ENCODE data around the gene ZFAND2A. TPM values are rescaled to one million over a fixed set of nuclear protein-coding genes. Genes with fewer than 3 reads are reported as not detected.

Gene ZFAND2A
- polyA plus RNA-seq, 3 donors: 30.6 to 126 (median 35.1) TPM

DNA sequence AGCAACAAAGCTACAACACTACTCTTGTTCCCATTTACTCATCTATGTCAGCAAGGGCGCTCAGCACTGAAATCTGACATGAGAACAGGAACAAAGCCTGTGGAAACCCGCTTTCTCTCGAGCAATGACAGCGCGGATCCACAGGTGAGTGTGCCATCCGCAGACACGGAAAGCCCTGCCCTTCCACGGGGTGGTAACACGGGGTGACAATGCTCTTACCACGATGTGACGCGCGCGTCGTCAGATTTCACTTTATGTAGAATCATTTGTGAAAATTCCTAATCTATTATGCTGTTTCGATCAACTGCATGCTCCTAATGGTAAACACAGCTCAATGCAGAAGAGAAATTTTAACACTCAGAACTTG is 34.4 kb downstream of the ZFAND2A start:
- peaks cover 6% of the 10 kb centered on the region for H3K4me1 Mint-ChIP-seq
- H3K4me2 ChIP-seq (replicated peaks; ENCODE audit: extremely low read depth, low read length, poor library complexity, severe bottlenecking): no peak overlapping the region
- H3K27ac Mint-ChIP-seq: no peak overlapping the region
- no peak for TF ChIP-seq CTCF (IDR thresholded peaks at IDR 0.05)
- no peaks in the 10 kb centered on the region for H3K79me2 ChIP-seq (ENCODE audit: insufficient read depth, low read length)
- no peak overlapping the region for H2AFZ ChIP-seq (ENCODE audit: insufficient read depth, low read depth, low read length, poor library complexity, severe bottlenecking)
- H3K9me3 Mint-ChIP-seq: no peaks in the 10 kb centered on the region
- DNase-seq: no peak
- peaks cover 0 to 4% of the 10 kb centered on the region in 2 donors for H3K4me1 ChIP-seq (ENCODE audit: control insufficient read depth in 1 of 2, insufficient read depth in 2 of 2, low read length in 2 of 2)
- H3K27me3 ChIP-seq (ENCODE audit: control insufficient read depth in 2 of 2, insufficient read depth in 2 of 2, low read length in 2 of 2): no peaks in the 10 kb centered on the region
- H3K27ac ChIP-seq (ENCODE audit: low read depth in 1 of 2, low read length in 2 of 2): no peak overlapping the region
- WGBS (ENCODE audit: insufficient coverage): 98% methylated on average over 6 of the region's 16 CpGs
- H3K36me3 ChIP-seq (replicated peaks in 1 of 2; ENCODE audit: control insufficient read depth in 1 of 2, insufficient read depth in 2 of 2, low read length in 2 of 2): no peaks in the 10 kb centered on the region
- H3K36me3 Mint-ChIP-seq: no peaks in the 10 kb centered on the region
- no peak overlapping the region for H3K4me3 Mint-ChIP-seq
- H3K9ac ChIP-seq (ENCODE audit: insufficient read depth, low read length, poor library complexity, severe bottlenecking): no peak overlapping the region
- intact Hi-C loops (cut with micrococcal nuclease): no loop called here
- peaks cover 0 to 1% (median 0%) of the 10 kb centered on the region in 3 donors for H3K27me3 Mint-ChIP-seq (ENCODE audit: low read depth in 3 of 3)
- no peaks in the 10 kb centered on the region for H3K9me3 ChIP-seq (replicated peaks in 1 of 2; ENCODE audit: control insufficient read depth in 1 of 2, insufficient read depth in 1 of 2, low read length in 2 of 2)
- no peak overlapping the region for H3K4me3 ChIP-seq (replicated peaks in 1 of 3; ENCODE audit: low read depth in 2 of 3, low read length in 3 of 3)
- H4K20me1 ChIP-seq (ENCODE audit: insufficient read depth, low read length): no peaks in the 10 kb centered on the region

DNA sequence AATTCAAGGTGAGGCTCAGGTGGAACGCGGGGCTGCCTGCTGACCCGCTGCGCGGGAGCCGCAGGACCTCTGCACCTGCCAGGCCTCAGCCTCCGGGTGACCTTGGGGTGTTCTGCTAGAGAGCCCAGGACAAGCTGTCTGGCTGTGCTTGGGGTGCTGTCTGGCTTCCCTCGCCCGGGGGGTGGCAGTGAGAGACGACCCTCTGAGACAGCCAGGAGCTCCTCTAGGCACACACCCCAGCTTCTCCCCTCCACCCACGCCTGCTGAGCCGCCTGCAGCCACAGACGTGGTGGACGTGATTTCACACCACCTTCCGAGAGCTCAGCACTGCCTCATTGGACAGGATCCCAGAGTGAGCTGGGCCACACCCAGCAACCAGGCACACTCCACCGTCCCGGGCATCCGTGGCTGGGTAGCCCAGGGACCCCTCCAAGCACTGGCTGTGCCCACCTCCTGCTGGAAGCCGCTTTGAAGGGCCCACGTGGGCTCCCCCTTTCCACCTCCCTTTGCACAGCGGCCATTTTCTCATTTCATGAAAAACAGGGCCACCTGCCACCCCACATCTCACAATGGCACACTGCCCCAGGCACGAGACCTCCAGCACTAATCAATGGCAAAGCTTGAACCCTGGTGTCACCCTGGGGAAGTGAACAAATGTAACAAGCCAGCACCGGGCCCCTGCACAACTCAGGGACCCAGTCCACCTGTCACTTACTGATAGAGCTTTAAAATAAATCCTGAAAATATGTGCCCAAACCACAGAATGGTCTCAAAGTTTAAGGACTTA is 35.0 kb downstream of the ZFAND2A start:
- no peak for DNase-seq
- Histone ChIP-seq H3K4me3 (replicated peaks in 1 of 3; ENCODE audit: low read depth in 2 of 3, low read length in 3 of 3) (no peak overlapping the region), H2AFZ (ENCODE audit: insufficient read depth, low read depth, low read length, poor library complexity, severe bottlenecking) (no peak overlapping the region), H3K27me3 (ENCODE audit: control insufficient read depth in 2 of 2, insufficient read depth in 2 of 2, low read length in 2 of 2) (no peaks in the 10 kb centered on the region), H3K4me2 (replicated peaks; ENCODE audit: extremely low read depth, low read length, poor library complexity, severe bottlenecking) (no peak overlapping the region), H3K4me1 (ENCODE audit: control insufficient read depth in 1 of 2, insufficient read depth in 2 of 2, low read length in 2 of 2) (peaks cover 0 to 4% of the 10 kb centered on the region in 2 donors), H3K36me3 (replicated peaks in 1 of 2; ENCODE audit: control insufficient read depth in 1 of 2, insufficient read depth in 2 of 2, low read length in 2 of 2) (no peaks in the 10 kb centered on the region), H3K27ac (ENCODE audit: low read depth in 1 of 2, low read length in 2 of 2) (no peak overlapping the region), H3K9ac (ENCODE audit: insufficient read depth, low read length, poor library complexity, severe bottlenecking) (no peak overlapping the region), H3K9me3 (replicated peaks in 1 of 2; ENCODE audit: control insufficient read depth in 1 of 2, insufficient read depth in 1 of 2, low read length in 2 of 2) (no peaks in the 10 kb centered on the region), H4K20me1 (ENCODE audit: insufficient read depth, low read length) (no peaks in the 10 kb centered on the region), H3K79me2 (ENCODE audit: insufficient read depth, low read length) (no peaks in the 10 kb centered on the region)
- intact Hi-C loops (cut with micrococcal nuclease): no loop called here
- peaks cover 6% of the 10 kb centered on the region for H3K4me1 Mint-ChIP-seq
- no peak overlapping the region for H3K4me3 Mint-ChIP-seq
- H3K36me3 Mint-ChIP-seq: no peaks in the 10 kb centered on the region
- H3K27ac Mint-ChIP-seq: peak overlapping the region in 3 of 7 donors; percentile 37 to 73 (median 72)
- H3K9me3 Mint-ChIP-seq: no peaks in the 10 kb centered on the region
- 94% methylated on average over 23 of the region's 23 CpGs for WGBS (ENCODE audit: insufficient coverage)
- no peak for TF ChIP-seq CTCF (IDR thresholded peaks at IDR 0.05)
- peaks cover 0 to 1% (median 0%) of the 10 kb centered on the region in 3 donors for H3K27me3 Mint-ChIP-seq (ENCODE audit: low read depth in 3 of 3)
